ENCODE results near the gene CEP350.

CEP350 gene

DNA sequence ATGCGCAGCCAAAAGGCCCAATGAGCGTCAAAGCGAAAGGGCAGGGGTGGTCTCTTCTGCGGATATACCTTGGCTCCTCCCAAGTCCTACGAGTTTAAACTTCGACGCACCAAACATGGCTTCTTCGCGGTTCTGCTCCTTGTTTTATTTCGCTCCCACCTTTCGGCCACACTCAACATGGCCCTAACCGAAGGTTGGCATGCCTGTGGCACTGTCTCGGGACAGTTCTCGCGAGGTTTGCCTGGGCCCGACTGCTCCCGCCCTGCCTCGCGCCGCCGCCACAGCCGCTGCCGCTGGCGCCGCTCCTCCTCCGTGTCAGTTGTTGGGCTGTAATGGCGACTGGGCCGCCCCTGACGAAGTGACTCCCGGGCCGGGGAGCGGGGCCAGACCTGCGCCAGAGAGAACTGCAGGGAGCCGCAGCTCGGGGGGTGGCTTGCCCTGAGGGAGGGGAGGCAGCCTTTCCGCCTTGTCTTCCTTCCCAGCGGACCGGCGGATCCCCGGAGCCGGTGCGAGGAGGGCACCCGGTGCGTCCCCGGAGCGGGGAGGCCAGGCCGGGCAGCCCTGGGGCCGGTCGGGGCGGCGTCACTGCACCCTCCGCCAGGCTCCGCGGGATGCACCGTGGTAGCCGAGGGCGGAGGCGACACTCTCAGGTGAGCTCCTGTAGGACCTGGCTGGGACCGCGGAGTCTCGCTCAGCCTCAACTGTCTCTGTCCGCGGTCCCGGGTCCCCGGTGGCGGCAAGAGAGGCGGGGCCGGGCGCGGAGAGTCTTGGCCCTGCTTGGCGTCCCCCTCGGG lies at the start of gene CEP350:
CEP350 (plus strand) TSS at position 318 of the 794 bp plus-strand sequence. CDS start 31,372 bp downstream, outside the sequence.
- TF ChIP-seq, protein P1, sequence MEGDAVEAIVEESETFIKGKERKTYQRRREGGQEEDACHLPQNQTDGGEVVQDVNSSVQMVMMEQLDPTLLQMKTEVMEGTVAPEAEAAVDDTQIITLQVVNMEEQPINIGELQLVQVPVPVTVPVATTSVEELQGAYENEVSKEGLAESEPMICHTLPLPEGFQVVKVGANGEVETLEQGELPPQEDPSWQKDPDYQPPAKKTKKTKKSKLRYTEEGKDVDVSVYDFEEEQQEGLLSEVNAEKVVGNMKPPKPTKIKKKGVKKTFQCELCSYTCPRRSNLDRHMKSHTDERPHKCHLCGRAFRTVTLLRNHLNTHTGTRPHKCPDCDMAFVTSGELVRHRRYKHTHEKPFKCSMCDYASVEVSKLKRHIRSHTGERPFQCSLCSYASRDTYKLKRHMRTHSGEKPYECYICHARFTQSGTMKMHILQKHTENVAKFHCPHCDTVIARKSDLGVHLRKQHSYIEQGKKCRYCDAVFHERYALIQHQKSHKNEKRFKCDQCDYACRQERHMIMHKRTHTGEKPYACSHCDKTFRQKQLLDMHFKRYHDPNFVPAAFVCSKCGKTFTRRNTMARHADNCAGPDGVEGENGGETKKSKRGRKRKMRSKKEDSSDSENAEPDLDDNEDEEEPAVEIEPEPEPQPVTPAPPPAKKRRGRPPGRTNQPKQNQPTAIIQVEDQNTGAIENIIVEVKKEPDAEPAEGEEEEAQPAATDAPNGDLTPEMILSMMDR (IDR thresholded peaks at IDR 0.05; ENCODE audit: insufficient read depth, low read length, missing control alignments), result no peak
- peak; percentile 96 for DNase-seq (ENCODE audit: low read depth, low spot score)
- POLR2A ChIA-PET, result interaction anchor here (0.7 to 0.9 kb wide), 2 partner anchors 15 to 71 kb away, joined by 3 read pairs; no protein-coding TSS in a partner anchor
- peak within 1 kb of the TSS; percentile 95 for H3K4me3 ChIP-seq (ENCODE audit: low read depth, low read length)
- CTCF ChIA-PET, result interaction anchor here (0.7 kb wide), 1 partner anchor 14 kb away, joined by 3 read pairs; no protein-coding TSS in a partner anchor

- H3K4me3 ChIP-seq (ENCODE audit: low read depth, low read length), result no peak overlapping the region
- ChIA-PET POLR2A (no interaction called here), CTCF (interaction anchor here (0.9 to 2.0 kb wide), 3 partner anchors 9 to 268 kb away, joined by 4 to 7 read pairs (median 6); no protein-coding TSS in a partner anchor)
- DNase-seq (ENCODE audit: low read depth, low spot score), result no peak
- TF ChIP-seq, protein P1 (IDR thresholded peaks at IDR 0.05; ENCODE audit: insufficient read depth, low read length, missing control alignments), result no peak
These were observed 43.7 kb upstream of the CEP350 start for GRCh38 chr1:179910934-179911333.

- ChIA-PET CTCF (interaction anchor here (0.9 to 2.0 kb wide), 3 partner anchors 9 to 267 kb away, joined by 4 to 7 read pairs (median 6); no protein-coding TSS in a partner anchor), POLR2A (no interaction called here)
- DNase-seq (ENCODE audit: low read depth, low spot score), result no peak
- TF ChIP-seq, protein P1 (IDR thresholded peaks at IDR 0.05; ENCODE audit: insufficient read depth, low read length, missing control alignments), result no peak
- H3K4me3 ChIP-seq (ENCODE audit: low read depth, low read length), result no peak overlapping the region
These were observed 42.8 kb upstream of the CEP350 start for GRCh38 chr1:179911812-179912211.

DNA sequence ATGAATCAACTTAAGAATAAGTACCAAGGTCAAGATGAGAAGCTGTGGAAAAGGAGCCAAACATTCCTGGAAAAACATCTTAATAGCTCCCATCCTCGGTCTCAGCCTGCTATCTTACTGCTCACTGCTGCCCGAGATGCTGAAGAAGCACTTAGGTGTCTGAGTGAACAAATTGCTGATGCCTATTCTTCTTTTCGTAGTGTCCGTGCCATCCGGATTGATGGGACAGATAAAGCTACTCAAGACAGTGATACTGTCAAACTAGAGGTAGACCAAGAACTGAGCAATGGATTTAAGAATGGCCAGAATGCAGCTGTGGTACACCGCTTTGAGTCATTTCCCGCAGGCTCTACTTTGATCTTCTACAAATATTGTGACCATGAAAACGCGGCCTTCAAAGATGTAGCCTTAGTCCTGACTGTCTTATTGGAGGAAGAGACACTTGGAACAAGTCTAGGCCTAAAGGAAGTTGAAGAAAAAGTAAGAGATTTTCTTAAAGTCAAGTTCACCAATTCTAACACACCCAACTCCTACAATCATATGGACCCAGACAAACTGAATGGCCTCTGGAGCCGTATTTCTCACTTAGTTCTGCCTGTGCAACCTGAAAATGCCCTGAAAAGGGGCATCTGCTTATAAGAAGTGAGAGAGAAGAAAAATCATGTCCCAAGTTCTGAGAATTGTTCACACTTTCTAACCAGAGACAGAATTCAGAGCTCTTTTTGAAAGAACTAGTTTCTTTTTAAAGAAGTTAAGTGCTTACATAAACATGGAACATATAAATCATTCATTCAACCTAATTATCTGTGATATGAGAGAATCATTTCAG lies 36.8 kb upstream of the CEP350 start:
- no peak overlapping the region for H3K4me3 ChIP-seq (ENCODE audit: low read depth, low read length)
- TF ChIP-seq, protein P1 (IDR thresholded peaks at IDR 0.05; ENCODE audit: insufficient read depth, low read length, missing control alignments), result no peak
- ChIA-PET POLR2A (no interaction called here), CTCF (interaction anchor here (1.5 to 2.1 kb wide), 2 partner anchors 13 to 50 kb away, joined by 3 to 5 read pairs; no protein-coding TSS in a partner anchor)
- DNase-seq (ENCODE audit: low read depth, low spot score), result no peak

DNA sequence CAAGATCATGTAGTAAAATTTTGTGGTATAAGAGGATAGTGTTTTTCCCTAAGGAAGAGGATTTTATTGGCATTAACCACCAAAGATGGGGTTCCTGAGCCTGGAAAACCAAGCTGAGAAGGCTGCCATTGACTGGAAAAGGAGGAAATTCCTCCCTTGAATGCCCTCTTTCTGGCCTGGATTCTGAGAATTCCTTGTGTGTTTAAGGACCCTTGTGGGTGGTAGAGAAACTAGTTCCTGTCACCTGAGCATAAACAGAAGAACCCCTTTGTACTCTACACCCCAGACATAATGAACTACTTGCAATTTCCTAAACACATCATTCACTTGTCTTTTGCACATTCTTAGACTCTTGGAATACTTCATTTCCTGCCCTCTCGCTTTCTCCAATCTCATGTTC lies 33.1 kb upstream of the CEP350 start:
- no peak for DNase-seq (ENCODE audit: low read depth, low spot score)
- H3K4me3 ChIP-seq (ENCODE audit: low read depth, low read length), result no peak overlapping the region
- TF ChIP-seq, protein P1 (IDR thresholded peaks at IDR 0.05; ENCODE audit: insufficient read depth, low read length, missing control alignments), result no peak
- CTCF ChIA-PET, result interaction anchor here (1.4 to 2.0 kb wide), 2 partner anchors 10 to 247 kb away, joined by 3 to 4 read pairs; no protein-coding TSS in a partner anchor
- POLR2A ChIA-PET, result no interaction called here
